HL-60 (cell line): Measurements from ENCODE around the gene ZIK1.

Experiments
- POLR2AphosphoS5 ChIP-seq: IDR thresholded peaks from 2 replicates; pipeline ENCODE4 v1.6.1; 2012; ENCODE audit warnings: low read depth
- SPI1 ChIP-seq: IDR thresholded peaks from 2 replicates; pipeline ENCODE4 v1.6.1; 2012; ENCODE audit warnings: low read depth, mild to moderate bottlenecking, borderline replicate concordance
- TF ChIP-seq, protein P1 (sequence below): IDR thresholded peaks from 2 replicates; pipeline ENCODE4 v1.6.1; 2012; ENCODE audit warnings: low read depth; ENCODE audit not compliant: insufficient replicate concordance
- TF ChIP-seq, protein P2 (sequence below): IDR thresholded peaks from one replicate; pipeline ENCODE4 v1.5.1; 2011; ENCODE audit warnings: low read length, control low read depth, inconsistent platforms; ENCODE audit not compliant: insufficient read depth

- TF ChIP-seq, protein P1, sequence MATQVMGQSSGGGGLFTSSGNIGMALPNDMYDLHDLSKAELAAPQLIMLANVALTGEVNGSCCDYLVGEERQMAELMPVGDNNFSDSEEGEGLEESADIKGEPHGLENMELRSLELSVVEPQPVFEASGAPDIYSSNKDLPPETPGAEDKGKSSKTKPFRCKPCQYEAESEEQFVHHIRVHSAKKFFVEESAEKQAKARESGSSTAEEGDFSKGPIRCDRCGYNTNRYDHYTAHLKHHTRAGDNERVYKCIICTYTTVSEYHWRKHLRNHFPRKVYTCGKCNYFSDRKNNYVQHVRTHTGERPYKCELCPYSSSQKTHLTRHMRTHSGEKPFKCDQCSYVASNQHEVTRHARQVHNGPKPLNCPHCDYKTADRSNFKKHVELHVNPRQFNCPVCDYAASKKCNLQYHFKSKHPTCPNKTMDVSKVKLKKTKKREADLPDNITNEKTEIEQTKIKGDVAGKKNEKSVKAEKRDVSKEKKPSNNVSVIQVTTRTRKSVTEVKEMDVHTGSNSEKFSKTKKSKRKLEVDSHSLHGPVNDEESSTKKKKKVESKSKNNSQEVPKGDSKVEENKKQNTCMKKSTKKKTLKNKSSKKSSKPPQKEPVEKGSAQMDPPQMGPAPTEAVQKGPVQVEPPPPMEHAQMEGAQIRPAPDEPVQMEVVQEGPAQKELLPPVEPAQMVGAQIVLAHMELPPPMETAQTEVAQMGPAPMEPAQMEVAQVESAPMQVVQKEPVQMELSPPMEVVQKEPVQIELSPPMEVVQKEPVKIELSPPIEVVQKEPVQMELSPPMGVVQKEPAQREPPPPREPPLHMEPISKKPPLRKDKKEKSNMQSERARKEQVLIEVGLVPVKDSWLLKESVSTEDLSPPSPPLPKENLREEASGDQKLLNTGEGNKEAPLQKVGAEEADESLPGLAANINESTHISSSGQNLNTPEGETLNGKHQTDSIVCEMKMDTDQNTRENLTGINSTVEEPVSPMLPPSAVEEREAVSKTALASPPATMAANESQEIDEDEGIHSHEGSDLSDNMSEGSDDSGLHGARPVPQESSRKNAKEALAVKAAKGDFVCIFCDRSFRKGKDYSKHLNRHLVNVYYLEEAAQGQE, result no peak
- TF ChIP-seq SPI1 (no peak), POLR2AphosphoS5 (no peak)
- TF ChIP-seq, protein P2, sequence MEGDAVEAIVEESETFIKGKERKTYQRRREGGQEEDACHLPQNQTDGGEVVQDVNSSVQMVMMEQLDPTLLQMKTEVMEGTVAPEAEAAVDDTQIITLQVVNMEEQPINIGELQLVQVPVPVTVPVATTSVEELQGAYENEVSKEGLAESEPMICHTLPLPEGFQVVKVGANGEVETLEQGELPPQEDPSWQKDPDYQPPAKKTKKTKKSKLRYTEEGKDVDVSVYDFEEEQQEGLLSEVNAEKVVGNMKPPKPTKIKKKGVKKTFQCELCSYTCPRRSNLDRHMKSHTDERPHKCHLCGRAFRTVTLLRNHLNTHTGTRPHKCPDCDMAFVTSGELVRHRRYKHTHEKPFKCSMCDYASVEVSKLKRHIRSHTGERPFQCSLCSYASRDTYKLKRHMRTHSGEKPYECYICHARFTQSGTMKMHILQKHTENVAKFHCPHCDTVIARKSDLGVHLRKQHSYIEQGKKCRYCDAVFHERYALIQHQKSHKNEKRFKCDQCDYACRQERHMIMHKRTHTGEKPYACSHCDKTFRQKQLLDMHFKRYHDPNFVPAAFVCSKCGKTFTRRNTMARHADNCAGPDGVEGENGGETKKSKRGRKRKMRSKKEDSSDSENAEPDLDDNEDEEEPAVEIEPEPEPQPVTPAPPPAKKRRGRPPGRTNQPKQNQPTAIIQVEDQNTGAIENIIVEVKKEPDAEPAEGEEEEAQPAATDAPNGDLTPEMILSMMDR, result no peak
These were observed 3.6 kb downstream of the ZIK1 start for GRCh38 chr19:57587529-57587928.
